Stimulated activated naive B cell treated with anti-CD40 and anti-IgM and Interleukin-4, amounts not matched to agents 10 μg/mL and 1 μg/mL and 100 μg/mL, for 72 hours (primary cell): ENCODE results near the gene POLR2F.
"Not testable (repeated sequence)": the region's sequence is repeated elsewhere in the genome, so short reads cannot be mapped to it uniquely, and the experiment has no call there.

Source experiments
- ATAC-seq, 2 donors: fragments of 150-1000 bp; cut with Tn5 transposase; replicated peaks; 2 replicates each; pipeline ENCODE4 v1.10.0; 2021; ENCODE audit warnings: moderate library complexity in 1 of 2
- DNase-seq: peaks from one replicate; pipeline ENCODE4 v3.0.0; 2021
- H3K27ac Mint-ChIP-seq: one replicate; pipeline ENCODE4 v1.8.0; 2022; ENCODE audit warnings: mild to moderate bottlenecking, mixed read lengths
- H3K27me3 Mint-ChIP-seq, 2 donors: one replicate each; pipeline ENCODE4 v1.8.0; 2022; ENCODE audit warnings: mixed read lengths in 2 of 2
- H3K36me3 Mint-ChIP-seq, 2 donors: one replicate each; pipeline ENCODE4 v1.8.0; 2022; ENCODE audit warnings: mixed read lengths in 2 of 2, mild to moderate bottlenecking in 1 of 2
- H3K4me1 Mint-ChIP-seq, 2 donors: one replicate each; pipeline ENCODE4 v1.8.0; 2022; ENCODE audit warnings: mixed read lengths in 2 of 2, mild to moderate bottlenecking in 1 of 2
- H3K4me3 Mint-ChIP-seq, 2 donors: one replicate each; pipeline ENCODE4 v1.8.0; 2022; ENCODE audit warnings: mild to moderate bottlenecking in 2 of 2, mixed read lengths in 2 of 2, moderate library complexity in 1 of 2
- H3K9me3 Mint-ChIP-seq, 2 donors: one replicate each; pipeline ENCODE4 v1.8.0; 2022; ENCODE audit warnings: mixed read lengths in 2 of 2, mild to moderate bottlenecking in 1 of 2

Gene POLR2F

GRCh38 chr22:37930952-37931440, 22.5 kb upstream of the POLR2F start:
- Mint-ChIP-seq H3K27ac (peak overlapping the region; percentile 51), H3K4me1 (peaks cover 26 to 27% of the 10 kb centered on the region in 2 donors), H3K27me3 (no peaks in the 10 kb centered on the region), H3K9me3 (no peaks in the 10 kb centered on the region), H3K4me3 (no peak overlapping the region), H3K36me3 (peaks cover 21 to 31% of the 10 kb centered on the region in 2 donors)
- no peak for ATAC-seq
- DNase-seq, result no peak

- peak overlapping the region; percentile 53 for H3K27ac Mint-ChIP-seq
- peaks cover 17 to 31% of the 10 kb centered on the region in 2 donors for H3K36me3 Mint-ChIP-seq
- no peak overlapping the region for H3K4me3 Mint-ChIP-seq
- ATAC-seq, result no peak
- DNase-seq, result no peak
- H3K27me3 Mint-ChIP-seq, result no peaks in the 10 kb centered on the region
- H3K9me3 Mint-ChIP-seq, result no peaks in the 10 kb centered on the region
- H3K4me1 Mint-ChIP-seq, result peaks cover 26 to 27% of the 10 kb centered on the region in 2 donors
These were observed 21.6 kb upstream of the POLR2F start for GRCh38 chr22:37931893-37932389.

- no peak overlapping the region for H3K4me3 Mint-ChIP-seq
- H3K27me3 Mint-ChIP-seq, result no peaks in the 10 kb centered on the region
- no peak for DNase-seq
- no peak for ATAC-seq
- no peak overlapping the region for H3K27ac Mint-ChIP-seq
- H3K9me3 Mint-ChIP-seq, result no peaks in the 10 kb centered on the region
- peaks cover 18 to 31% of the 10 kb centered on the region in 2 donors for H3K36me3 Mint-ChIP-seq
- H3K4me1 Mint-ChIP-seq, result peaks cover 26 to 27% of the 10 kb centered on the region in 2 donors
These were observed 21.1 kb upstream of the POLR2F start for GRCh38 chr22:37932401-37932800.

- H3K27ac Mint-ChIP-seq, result no peak overlapping the region
- H3K4me1 Mint-ChIP-seq, result peaks cover 26 to 27% of the 10 kb centered on the region in 2 donors
- no peak for DNase-seq
- ATAC-seq, result no peak
- peaks cover 21 to 37% of the 10 kb centered on the region in 2 donors for H3K36me3 Mint-ChIP-seq
- H3K27me3 Mint-ChIP-seq, result no peaks in the 10 kb centered on the region
- no peaks in the 10 kb centered on the region for H3K9me3 Mint-ChIP-seq
- no peak overlapping the region for H3K4me3 Mint-ChIP-seq
These were observed 20.5 kb upstream of the POLR2F start for GRCh38 chr22:37932821-37933578.

GRCh38 chr22:37933711-37934376, 19.7 kb upstream of the POLR2F start:
- Mint-ChIP-seq H3K27me3 (no peaks in the 10 kb centered on the region), H3K4me3 (no peak overlapping the region), H3K9me3 (no peaks in the 10 kb centered on the region), H3K36me3 (peaks cover 13 to 29% of the 10 kb centered on the region in 2 donors), H3K27ac (peak overlapping the region; percentile 80), H3K4me1 (peaks cover 26 to 27% of the 10 kb centered on the region in 2 donors)
- ATAC-seq (peak; percentile 98), DNase-seq (peak; percentile 76)

GRCh38 chr22:37940698-37941376, 12.7 kb upstream of the POLR2F start:
- no peak for DNase-seq
- peak; percentile 77 to 82 for ATAC-seq
- H3K27ac Mint-ChIP-seq, result no peak overlapping the region

GRCh38 chr22:37942133-37942532, 11.4 kb upstream of the POLR2F start:
- peaks cover 8 to 22% of the 10 kb centered on the region in 2 donors for H3K36me3 Mint-ChIP-seq
- no peak for ATAC-seq
- no peaks in the 10 kb centered on the region for H3K9me3 Mint-ChIP-seq
- H3K4me1 Mint-ChIP-seq, result peaks cover 10% of the 10 kb centered on the region in 2 donors
- DNase-seq, result no peak
- no peak overlapping the region for H3K4me3 Mint-ChIP-seq
- H3K27ac Mint-ChIP-seq, result peak overlapping the region; percentile 14
- no peaks in the 10 kb centered on the region for H3K27me3 Mint-ChIP-seq

More at GRCh38 chr22:37940698-37941376, 12.7 kb upstream of the POLR2F start:
- H3K36me3 Mint-ChIP-seq, result peaks cover 10 to 25% of the 10 kb centered on the region in 2 donors
- no peaks in the 10 kb centered on the region for H3K9me3 Mint-ChIP-seq
- H3K4me3 Mint-ChIP-seq, result no peak overlapping the region
- H3K4me1 Mint-ChIP-seq, result peaks cover 10% of the 10 kb centered on the region in 2 donors
- no peaks in the 10 kb centered on the region for H3K27me3 Mint-ChIP-seq

- ATAC-seq, result no peak
- peaks cover 10% of the 10 kb centered on the region in 2 donors for H3K4me1 Mint-ChIP-seq
- H3K27ac Mint-ChIP-seq, result no peak overlapping the region
These were observed 10.2 kb upstream of the POLR2F start for GRCh38 chr22:37943136-37943824.

GRCh38 chr22:37943825-37944198, 9.7 kb upstream of the POLR2F start:
- DNase-seq (no peak), ATAC-seq (no peak)
- Mint-ChIP-seq H3K27me3 (no peaks in the 10 kb centered on the region), H3K36me3 (peaks cover 4 to 15% of the 10 kb centered on the region in 2 donors), H3K4me3 (no peak overlapping the region), H3K4me1 (peaks cover 10% of the 10 kb centered on the region in 2 donors), H3K27ac (no peak overlapping the region), H3K9me3 (no peaks in the 10 kb centered on the region)

More at GRCh38 chr22:37943136-37943824, 10.2 kb upstream of the POLR2F start:
- no peak for DNase-seq
- Mint-ChIP-seq H3K4me3 (no peak overlapping the region), H3K27me3 (no peaks in the 10 kb centered on the region), H3K36me3 (peaks cover 4 to 15% of the 10 kb centered on the region in 2 donors), H3K9me3 (no peaks in the 10 kb centered on the region)

- not testable (repeated sequence) for ATAC-seq, H3K9me3 Mint-ChIP-seq, H3K27me3 Mint-ChIP-seq, H3K27ac Mint-ChIP-seq, H3K4me3 Mint-ChIP-seq, DNase-seq
- peaks cover 10% of the 10 kb centered on the region in 2 donors for H3K4me1 Mint-ChIP-seq
- H3K36me3 Mint-ChIP-seq, result peaks cover 4 to 15% of the 10 kb centered on the region in 2 donors
These were observed 9.1 kb upstream of the POLR2F start for GRCh38 chr22:37944423-37944822.

- not testable (repeated sequence) for H3K27me3 Mint-ChIP-seq, ATAC-seq, H3K4me1 Mint-ChIP-seq, H3K27ac Mint-ChIP-seq, H3K36me3 Mint-ChIP-seq, DNase-seq, H3K9me3 Mint-ChIP-seq, H3K4me3 Mint-ChIP-seq
These were observed 6.2 kb upstream of the POLR2F start for GRCh38 chr22:37947142-37947795.

- ATAC-seq, result no peak
- Mint-ChIP-seq H3K27me3 (peaks cover 8 to 15% of the 10 kb centered on the region in 2 donors), H3K27ac (no peak overlapping the region), H3K9me3 (no peaks in the 10 kb centered on the region), H3K4me3 (no peak overlapping the region), H3K36me3 (peaks cover 3 to 10% of the 10 kb centered on the region in 2 donors), H3K4me1 (peaks cover 18 to 23% of the 10 kb centered on the region in 2 donors)
- no peak for DNase-seq
These were observed 2.2 kb upstream of the POLR2F start for GRCh38 chr22:37951305-37951704.

- not testable (repeated sequence) for DNase-seq, H3K27ac Mint-ChIP-seq, ATAC-seq, H3K9me3 Mint-ChIP-seq
- H3K4me1 Mint-ChIP-seq, result peaks cover 23 to 24% of the 10 kb centered on the region in 2 donors
- H3K36me3 Mint-ChIP-seq, result peaks cover 5 to 23% of the 10 kb centered on the region in 2 donors
- peaks cover 8 to 15% of the 10 kb centered on the region in 2 donors for H3K27me3 Mint-ChIP-seq
- H3K4me3 Mint-ChIP-seq, result peak overlapping the region; percentile 90 to 95
These were observed 870 bp upstream of the POLR2F start for GRCh38 chr22:37952629-37953028.
